Neural progenitor cell (in vitro differentiated cells): ENCODE data around the gene TXNRD1. TPM values are rescaled to one million over a fixed set of nuclear protein-coding genes. Genes with fewer than 3 reads are reported as not detected.
A peak's percentile ranks its signal among the peaks of the same experiment; 100 is the strongest.

ENCODE experiments used
- DNase-seq: peaks from one replicate; pipeline ENCODE4 v3.0.0-alpha.2; 2016; ENCODE audit warnings: low spot score
- H2AFZ ChIP-seq: fragments of 200-600 bp; sonication (generic); replicated peaks from 2 replicates; pipeline ENCODE4 v1.6.1; 2016; ENCODE audit warnings: antibody characterized with exemption
- H3F3A ChIP-seq: fragments of 200-600 bp; sonication (generic); 2 replicates; pipeline ENCODE4 v1.6.1; 2016; ENCODE audit warnings: antibody characterized with exemption, low read depth
- H3K27ac ChIP-seq: fragments of 200-600 bp; sonication (generic); 2 replicates; pipeline ENCODE4 v1.5.1; 2016; ENCODE audit warnings: mild to moderate bottlenecking
- H3K27me3 ChIP-seq: fragments of 200-600 bp; sonication (generic); 2 replicates; pipeline ENCODE4 v1.6.1; 2016; ENCODE audit warnings: mild to moderate bottlenecking, moderate library complexity
- H3K36me3 ChIP-seq: fragments of 200-600 bp; sonication (generic); 2 replicates; pipeline ENCODE4 v1.5.1; 2016
- H3K4me1 ChIP-seq: fragments of 200-600 bp; sonication (generic); 2 replicates; pipeline ENCODE4 v1.6.1; 2016; ENCODE audit warnings: mixed run types
- H3K4me2 ChIP-seq: fragments of 200-600 bp; sonication (generic); 2 replicates; pipeline ENCODE4 v1.6.1; 2016
- H3K4me3 ChIP-seq: fragments of 200-600 bp; sonication (generic); 2 replicates; pipeline ENCODE4 v1.5.1; 2016
- H3K79me2 ChIP-seq: fragments of 200-600 bp; sonication (generic); 2 replicates; pipeline ENCODE4 v1.6.1; 2016; ENCODE audit warnings: low read depth
- H3K9ac ChIP-seq: fragments of 200-600 bp; sonication (generic); 2 replicates; pipeline ENCODE4 v1.6.1; 2016
- H3K9me3 ChIP-seq: fragments of 200-600 bp; sonication (generic); 2 replicates; pipeline ENCODE4 v1.5.1; 2016; ENCODE audit warnings: low read depth
- H4K20me1 ChIP-seq: fragments of 200-600 bp; sonication (generic); 2 replicates; pipeline ENCODE4 v1.6.1; 2016; ENCODE audit warnings: low read depth
- H3K27ac Mint-ChIP-seq: 3 replicates; pipeline ENCODE4 v1.8.0; 2021; ENCODE audit warnings: mixed read lengths
- H3K27me3 Mint-ChIP-seq: 2 replicates; pipeline ENCODE4 v1.8.0; 2022; ENCODE audit warnings: low read depth, mild to moderate bottlenecking, inconsistent platforms, moderate library complexity, mixed read lengths; ENCODE audit not compliant: insufficient read depth
- H3K36me3 Mint-ChIP-seq: 3 replicates; pipeline ENCODE4 v1.8.0; 2021; ENCODE audit warnings: mixed read lengths
- H3K4me1 Mint-ChIP-seq: 3 replicates; pipeline ENCODE4 v1.8.0; 2021; ENCODE audit warnings: mixed read lengths
- H3K4me3 Mint-ChIP-seq: 3 replicates; pipeline ENCODE4 v1.8.0; 2021; ENCODE audit warnings: mild to moderate bottlenecking, moderate library complexity, mixed read lengths
- H3K9me3 Mint-ChIP-seq: 3 replicates; pipeline ENCODE4 v1.8.0; 2020; ENCODE audit warnings: mixed read lengths
- EZH2 ChIP-seq: fragments of 200-600 bp; sonication (generic); IDR thresholded peaks from 2 replicates; pipeline ENCODE4 v1.6.1; 2017; ENCODE audit warnings: antibody characterized with exemption, mild to moderate bottlenecking, moderate library complexity
- EZH2phosphoT487 ChIP-seq: fragments of 200-600 bp; sonication (generic); IDR thresholded peaks from 2 replicates; pipeline ENCODE4 v1.6.1; 2017; ENCODE audit warnings: antibody characterized with exemption
- total RNA-seq: library from RNA; depleted of rRNA; stranded (reverse); fragments of >200 nt; gene quantifications from 2 replicates; pipeline ENCODE4 v1.2.3, GENCODE V29; 2015; ENCODE audit warnings: low replicate concordance
- TF ChIP-seq, protein P1 (sequence below): fragments of 200-600 bp; sonication (generic); IDR thresholded peaks from 2 replicates; pipeline ENCODE4 v1.5.1; 2017; ENCODE audit warnings: antibody characterized with exemption, mild to moderate bottlenecking

The TXNRD1 gene
- total RNA-seq, 1 donor from 2014 or later: 99.8 TPM

DNA sequence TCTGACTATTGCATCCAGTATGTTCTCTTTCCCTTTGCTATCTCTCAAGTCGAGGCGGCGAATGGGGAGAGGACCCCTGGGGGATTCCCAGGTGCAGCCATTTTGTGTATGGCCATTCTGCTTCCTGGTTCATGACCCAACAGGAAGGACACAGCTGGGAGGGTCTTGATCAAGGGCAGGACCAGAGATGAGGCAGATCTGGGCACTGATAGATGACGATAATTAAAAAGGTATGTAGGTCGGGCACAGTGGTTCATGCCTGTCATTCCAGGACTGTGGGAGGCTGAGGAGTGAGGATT, 161.9 kb downstream of the TXNRD1 start:
- Histone ChIP-seq H3K27me3 (no peaks in the 10 kb centered on the region), H2AFZ (no peak overlapping the region), H3K4me1 (peaks cover 14% of the 10 kb centered on the region), H3K9ac (no peak overlapping the region), H3K9me3 (no peaks in the 10 kb centered on the region), H3F3A (peaks cover 4% of the 10 kb centered on the region), H3K4me2 (no peak overlapping the region), H4K20me1 (no peaks in the 10 kb centered on the region), H3K27ac (no peak overlapping the region), H3K36me3 (no peaks in the 10 kb centered on the region), H3K4me3 (no peak overlapping the region), H3K79me2 (no peaks in the 10 kb centered on the region)
- no peaks in the 10 kb centered on the region for H3K36me3 Mint-ChIP-seq
- DNase-seq: no peak
- peaks cover under 1% of the 10 kb centered on the region for H3K9me3 Mint-ChIP-seq
- peaks cover 10% of the 10 kb centered on the region for H3K4me1 Mint-ChIP-seq
- no peak overlapping the region for H3K4me3 Mint-ChIP-seq
- peaks cover 6% of the 10 kb centered on the region for H3K27me3 Mint-ChIP-seq
- TF ChIP-seq EZH2: no peak
- TF ChIP-seq EZH2phosphoT487: no peak
- TF ChIP-seq, protein P1, sequence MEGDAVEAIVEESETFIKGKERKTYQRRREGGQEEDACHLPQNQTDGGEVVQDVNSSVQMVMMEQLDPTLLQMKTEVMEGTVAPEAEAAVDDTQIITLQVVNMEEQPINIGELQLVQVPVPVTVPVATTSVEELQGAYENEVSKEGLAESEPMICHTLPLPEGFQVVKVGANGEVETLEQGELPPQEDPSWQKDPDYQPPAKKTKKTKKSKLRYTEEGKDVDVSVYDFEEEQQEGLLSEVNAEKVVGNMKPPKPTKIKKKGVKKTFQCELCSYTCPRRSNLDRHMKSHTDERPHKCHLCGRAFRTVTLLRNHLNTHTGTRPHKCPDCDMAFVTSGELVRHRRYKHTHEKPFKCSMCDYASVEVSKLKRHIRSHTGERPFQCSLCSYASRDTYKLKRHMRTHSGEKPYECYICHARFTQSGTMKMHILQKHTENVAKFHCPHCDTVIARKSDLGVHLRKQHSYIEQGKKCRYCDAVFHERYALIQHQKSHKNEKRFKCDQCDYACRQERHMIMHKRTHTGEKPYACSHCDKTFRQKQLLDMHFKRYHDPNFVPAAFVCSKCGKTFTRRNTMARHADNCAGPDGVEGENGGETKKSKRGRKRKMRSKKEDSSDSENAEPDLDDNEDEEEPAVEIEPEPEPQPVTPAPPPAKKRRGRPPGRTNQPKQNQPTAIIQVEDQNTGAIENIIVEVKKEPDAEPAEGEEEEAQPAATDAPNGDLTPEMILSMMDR: no peak
- peak overlapping the region; percentile 34 for H3K27ac Mint-ChIP-seq

DNA sequence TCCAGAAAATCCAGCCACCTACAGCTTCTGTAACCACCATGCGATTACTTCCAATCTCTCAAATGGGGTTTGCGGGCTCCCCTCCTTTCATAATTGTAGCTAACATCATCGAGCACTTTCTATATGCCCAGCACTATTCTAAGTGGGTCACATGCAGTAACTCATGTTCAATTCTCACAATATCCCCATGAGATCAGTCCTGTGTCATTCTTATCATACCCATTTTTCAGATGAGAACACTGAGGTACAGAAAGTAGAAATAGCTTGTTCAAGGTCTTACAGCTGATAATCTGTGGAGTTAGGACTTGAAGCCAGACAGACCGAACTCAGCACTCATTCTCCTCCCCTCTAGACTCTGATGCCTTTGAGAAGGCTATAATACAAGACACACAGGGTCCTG, 162.8 kb downstream of the TXNRD1 start:
- Histone ChIP-seq H3K9me3 (no peaks in the 10 kb centered on the region), H3K36me3 (no peaks in the 10 kb centered on the region), H3K4me2 (no peak overlapping the region), H3F3A (peaks cover 4% of the 10 kb centered on the region), H4K20me1 (no peaks in the 10 kb centered on the region), H3K27me3 (no peaks in the 10 kb centered on the region), H3K4me1 (peaks cover 14% of the 10 kb centered on the region), H3K79me2 (no peaks in the 10 kb centered on the region), H3K27ac (no peak overlapping the region), H2AFZ (no peak overlapping the region), H3K9ac (no peak overlapping the region), H3K4me3 (no peak overlapping the region)
- Mint-ChIP-seq H3K36me3 (no peaks in the 10 kb centered on the region), H3K27me3 (peaks cover 7% of the 10 kb centered on the region), H3K27ac (no peak overlapping the region), H3K4me1 (peaks cover 10% of the 10 kb centered on the region), H3K4me3 (no peak overlapping the region), H3K9me3 (no peaks in the 10 kb centered on the region)
- no peak for DNase-seq
- TF ChIP-seq, protein P1: no peak
- TF ChIP-seq EZH2 (no peak), EZH2phosphoT487 (no peak)

DNA sequence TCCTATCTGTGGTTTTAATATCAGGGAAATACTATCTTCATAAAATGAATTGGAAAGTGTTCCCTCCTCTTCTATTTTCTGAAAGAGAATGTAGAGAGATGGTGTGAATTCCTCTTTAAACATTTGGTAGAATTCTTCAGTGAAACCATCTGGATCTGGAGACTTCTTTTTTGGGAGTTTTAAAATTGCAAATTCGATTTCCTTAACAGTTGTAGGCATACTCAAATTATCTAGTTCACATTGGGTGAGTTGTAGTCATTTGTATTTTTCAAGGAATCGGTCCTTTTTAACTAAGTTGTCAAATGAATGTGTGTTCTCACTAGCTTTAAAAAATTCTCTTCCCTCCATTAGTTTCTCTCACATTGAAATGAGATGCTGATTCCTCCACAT, 165.8 kb downstream of the TXNRD1 start:
- H4K20me1 ChIP-seq: no peaks in the 10 kb centered on the region
- Mint-ChIP-seq H3K4me1 (peaks cover 8% of the 10 kb centered on the region), H3K4me3 (no peak overlapping the region), H3K36me3 (no peaks in the 10 kb centered on the region), H3K27me3 (peaks cover 7% of the 10 kb centered on the region), H3K27ac (no peak overlapping the region), H3K9me3 (no peaks in the 10 kb centered on the region)
- no peak overlapping the region for H3K4me3 ChIP-seq
- H3K9me3 ChIP-seq: no peaks in the 10 kb centered on the region
- H3K4me2 ChIP-seq: no peak overlapping the region
- no peaks in the 10 kb centered on the region for H3K27me3 ChIP-seq
- no peaks in the 10 kb centered on the region for H3K79me2 ChIP-seq
- H3K36me3 ChIP-seq: no peaks in the 10 kb centered on the region
- no peak overlapping the region for H3K9ac ChIP-seq
- no peak for TF ChIP-seq EZH2
- TF ChIP-seq, protein P1: no peak
- H3K4me1 ChIP-seq: peaks cover 4% of the 10 kb centered on the region
- peak overlapping the region; percentile 71 for H2AFZ ChIP-seq
- peaks cover 4% of the 10 kb centered on the region for H3F3A ChIP-seq
- no peak for DNase-seq
- no peak overlapping the region for H3K27ac ChIP-seq
